Keratinocyte (primary cell): Measurements from ENCODE around the gene MIGA1. TPM values are rescaled to one million over a fixed set of nuclear protein-coding genes. Genes with fewer than 3 reads are reported as not detected.

Source experiments
- DNase-seq: peaks from one replicate; pipeline ENCODE4 v3.0.0-alpha.2; 2011; ENCODE audit warnings: low read depth, missing footprints, low spot score
- FAIRE-seq: peaks from 2 replicates; lab custom pipeline; 2011; peaks lifted over from hg19 to GRCh38; lab: Jason Lieb, UNC
- H2AFZ ChIP-seq: 2 replicates; pipeline ENCODE4 v1.6.0; 2012; ENCODE audit warnings: low read length, control low read depth, inconsistent platforms; ENCODE audit not compliant: control insufficient read depth
- H3K27ac ChIP-seq: 2 replicates; pipeline ENCODE4 v1.5.1; 2011; ENCODE audit warnings: low read length; ENCODE audit not compliant: control insufficient read depth, insufficient read depth
- H3K27me3 ChIP-seq: 3 replicates; pipeline ENCODE4 v1.6.0; 2011; ENCODE audit warnings: low read length; ENCODE audit not compliant: control insufficient read depth, insufficient read depth; ENCODE audit errors: extremely low read depth
- H3K36me3 ChIP-seq, 2 experiments: 2 replicates in 1 of 2; 3 replicates in 1 of 2; pipeline ENCODE4 v1.5.1; 2011; ENCODE audit warnings: low read length in 2 of 2, mild to moderate bottlenecking in 1 of 2; ENCODE audit not compliant: control insufficient read depth in 2 of 2, insufficient read depth in 2 of 2; ENCODE audit errors: extremely low read depth in 1 of 2
- H3K4me1 ChIP-seq: 3 replicates; pipeline ENCODE4 v1.5.1; 2011; ENCODE audit warnings: low read length; ENCODE audit not compliant: control insufficient read depth, insufficient read depth; ENCODE audit errors: extremely low read depth
- H3K4me2 ChIP-seq: 3 replicates; pipeline ENCODE4 v1.6.0; 2011; ENCODE audit warnings: low read depth, low read length; ENCODE audit not compliant: control insufficient read depth, insufficient read depth; ENCODE audit errors: extremely low read depth
- H3K4me3 ChIP-seq, 3 experiments: fragments of 200-600 bp in 1 of 3; sonication (generic) in 1 of 3; 2 replicates in 2 of 3; 3 replicates in 1 of 3; pipeline ENCODE4 v1.5.1; 2011 to 2016; ENCODE audit warnings: low read length in 3 of 3, mild to moderate bottlenecking in 3 of 3, control low read depth in 2 of 3, inconsistent platforms in 1 of 3, low read depth in 1 of 3, mixed read lengths in 1 of 3, mixed run types in 1 of 3, moderate library complexity in 1 of 3; ENCODE audit not compliant: control insufficient read depth in 2 of 3, insufficient read depth in 2 of 3; ENCODE audit errors: extremely low read depth in 1 of 3
- H3K79me2 ChIP-seq: 2 replicates; pipeline ENCODE4 v1.6.0; 2012; ENCODE audit warnings: low read length; ENCODE audit not compliant: control insufficient read depth, insufficient read depth
- H3K9ac ChIP-seq: 3 replicates; pipeline ENCODE4 v1.6.0; 2011; ENCODE audit warnings: low read length; ENCODE audit not compliant: control insufficient read depth, insufficient read depth; ENCODE audit errors: extremely low read depth
- H3K9me1 ChIP-seq: 3 replicates; pipeline ENCODE4 v1.6.0; 2011; ENCODE audit warnings: low read length; ENCODE audit not compliant: control insufficient read depth, insufficient read depth; ENCODE audit errors: extremely low read depth
- H3K9me3 ChIP-seq: 2 replicates; pipeline ENCODE4 v1.5.1; 2012; ENCODE audit warnings: low read depth, low read length; ENCODE audit not compliant: control insufficient read depth
- H4K20me1 ChIP-seq: 3 replicates; pipeline ENCODE4 v1.6.0; 2011; ENCODE audit warnings: low read length; ENCODE audit not compliant: control insufficient read depth, insufficient read depth; ENCODE audit errors: extremely low read depth
- EZH2 ChIP-seq: IDR thresholded peaks from one replicate; pipeline ENCODE4 v1.6.1; 2012; ENCODE audit warnings: inconsistent platforms, mild to moderate bottlenecking, low read length, moderate library complexity
- dilution Hi-C: fragments of 300-500 bp; cut with MboI; formaldehyde crosslinking; loops from one replicate; pipeline ENCODE4 v1.7.0; 2020; ENCODE audit warnings: low sequenced_read_pairs; ENCODE audit not compliant: extremely low pct_ligation_motif_present
- polyA plus RNA-seq, 5 experiments: library from polyadenylated mRNA; depleted of rRNA in 3 of 5; stranded (reverse) in 3 of 5; stranded (forward) in 1 of 5; unstranded in 1 of 5; fragments of >200 nt; gene quantifications; 1 replicate in 1 of 5; 2 replicates in 3 of 5; 3 replicates in 1 of 5; pipeline versions ENCODE4 v1.2.1 to v1.2.3, GENCODE V29; 2011 to 2012; ENCODE audit warnings: missing spikeins in 2 of 5, low read depth in 1 of 5, low replicate concordance in 1 of 5
- TF ChIP-seq, protein P1 (sequence below), 3 experiments: IDR thresholded peaks in 1 of 3; conservative IDR thresholded peaks in 1 of 3; optimal IDR thresholded peaks in 1 of 3; 2 replicates in 2 of 3; 3 replicates in 1 of 3; pipeline versions ENCODE3 to v1.5.1; 2011; ENCODE audit warnings: low read length in 3 of 3, mild to moderate bottlenecking in 3 of 3, moderate library complexity in 2 of 3, control low read depth in 1 of 3, inconsistent platforms in 1 of 3; ENCODE audit not compliant: insufficient read depth in 2 of 3; ENCODE audit errors: extremely low read depth in 1 of 3

The MIGA1 gene
- polyA plus RNA-seq, 1 donor (not counting 4 experiments of a cell fraction or from before 2014, with no cell fraction given) = 8.5 TPM

GRCh38 chr1:77927414-77927813 lies 148.0 kb downstream of the MIGA1 start:
- no peak for FAIRE-seq
- no peaks in the 10 kb centered on the region for H3K9me3 ChIP-seq
- no peak for DNase-seq

More at GRCh38 chr1:77927414-77927813, 148.0 kb downstream of the MIGA1 start:
- Histone ChIP-seq H3K36me3 (no peaks in the 10 kb centered on the region), H4K20me1 (no peaks in the 10 kb centered on the region), H3K27me3 (no peaks in the 10 kb centered on the region), H3K9me1 (no peaks in the 10 kb centered on the region), H3K9ac (no peak overlapping the region), H3K27ac (no peak overlapping the region), H3K4me1 (no peaks in the 10 kb centered on the region), H3K79me2 (no peaks in the 10 kb centered on the region), H3K4me3 (no peak overlapping the region), H3K4me2 (no peak overlapping the region), H2AFZ (no peak overlapping the region)
- TF ChIP-seq, protein P1, sequence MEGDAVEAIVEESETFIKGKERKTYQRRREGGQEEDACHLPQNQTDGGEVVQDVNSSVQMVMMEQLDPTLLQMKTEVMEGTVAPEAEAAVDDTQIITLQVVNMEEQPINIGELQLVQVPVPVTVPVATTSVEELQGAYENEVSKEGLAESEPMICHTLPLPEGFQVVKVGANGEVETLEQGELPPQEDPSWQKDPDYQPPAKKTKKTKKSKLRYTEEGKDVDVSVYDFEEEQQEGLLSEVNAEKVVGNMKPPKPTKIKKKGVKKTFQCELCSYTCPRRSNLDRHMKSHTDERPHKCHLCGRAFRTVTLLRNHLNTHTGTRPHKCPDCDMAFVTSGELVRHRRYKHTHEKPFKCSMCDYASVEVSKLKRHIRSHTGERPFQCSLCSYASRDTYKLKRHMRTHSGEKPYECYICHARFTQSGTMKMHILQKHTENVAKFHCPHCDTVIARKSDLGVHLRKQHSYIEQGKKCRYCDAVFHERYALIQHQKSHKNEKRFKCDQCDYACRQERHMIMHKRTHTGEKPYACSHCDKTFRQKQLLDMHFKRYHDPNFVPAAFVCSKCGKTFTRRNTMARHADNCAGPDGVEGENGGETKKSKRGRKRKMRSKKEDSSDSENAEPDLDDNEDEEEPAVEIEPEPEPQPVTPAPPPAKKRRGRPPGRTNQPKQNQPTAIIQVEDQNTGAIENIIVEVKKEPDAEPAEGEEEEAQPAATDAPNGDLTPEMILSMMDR (optimal IDR thresholded peaks at IDR 0.05 in 1 of 3, IDR thresholded peaks at IDR 0.05 in 1 of 3, conservative IDR thresholded peaks at IDR 0.05 in 1 of 3; ENCODE audit: extremely low read depth in 1 of 3, insufficient read depth in 2 of 3, low read length in 3 of 3) = no peak
- TF ChIP-seq EZH2 = no peak
- dilution Hi-C loops = no loop called here

Other genes starting within 250 kb of the MIGA1 start
- 19.0 to 30.6 TPM (median 21.3 TPM) in 3 replicates for gene ZZZ3, start 97.0 kb upstream of the MIGA1 start, polyA plus RNA-seq
- gene USP33, start 19.8 kb upstream of the MIGA1 start, polyA plus RNA-seq = 25.4 to 52.0 TPM (median 28.7 TPM) in 3 replicates
- gene NEXN, start 109.0 kb downstream of the MIGA1 start, polyA plus RNA-seq = 1.5 to 2.3 TPM (median 1.8 TPM) in 3 replicates
- 97.2 to 137 TPM (median 112 TPM) in 3 replicates for gene FUBP1, start 199.4 kb downstream of the MIGA1 start, polyA plus RNA-seq
- gene DNAJB4, start 225.3 kb downstream of the MIGA1 start, polyA plus RNA-seq = 17.3 to 30.9 TPM (median 27.5 TPM) in 3 replicates